ENCODE data around the gene MIER2. TPM values are rescaled to one million over a fixed set of nuclear protein-coding genes. Genes with fewer than 3 reads are reported as not detected.

MIER2 gene
- total RNA-seq, 1 donor from 2014 or later: 43.5 TPM

DNA sequence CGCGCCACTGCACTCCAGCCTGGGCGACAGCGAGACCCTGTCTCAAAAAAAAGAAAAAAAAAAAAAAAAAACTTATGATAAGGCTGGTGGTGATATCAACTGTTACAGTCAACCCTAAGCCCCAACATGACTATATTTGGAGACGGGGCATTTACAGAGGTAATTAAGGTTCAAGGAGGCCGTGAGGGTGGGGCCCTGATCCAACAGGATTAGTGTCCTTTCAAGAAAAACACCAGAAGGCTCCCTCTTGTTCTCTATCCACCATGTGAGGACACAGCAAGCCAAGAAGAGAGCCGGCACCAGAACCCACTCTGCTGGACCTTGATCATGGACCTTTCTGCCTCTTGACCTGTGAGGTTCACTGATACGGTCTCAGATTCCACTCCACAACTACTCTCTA, 14.1 kb downstream of the MIER2 start:
- DNase-seq (ENCODE audit: low read depth): no peak
- Histone ChIP-seq H4K20me1 (ENCODE audit: insufficient read depth, low read length) (peaks cover 59% of the 10 kb centered on the region), H3K4me3 (ENCODE audit: insufficient read depth, low read depth, low read length) (no peak overlapping the region), H3K79me2 (ENCODE audit: insufficient read depth, low read length) (peaks cover 66% of the 10 kb centered on the region), H3K9ac (ENCODE audit: low read length) (no peak overlapping the region), H3K27me3 (ENCODE audit: insufficient read depth, low read length) (no peaks in the 10 kb centered on the region), H2AFZ (ENCODE audit: low read depth, low read length) (no peak overlapping the region), H3K4me2 (ENCODE audit: low read length) (no peak overlapping the region), H3K36me3 (ENCODE audit: insufficient read depth, low read length) (peaks cover 31% of the 10 kb centered on the region), H3K4me1 (ENCODE audit: insufficient read depth, low read length) (no peaks in the 10 kb centered on the region), H3K9me3 (ENCODE audit: insufficient read depth, low read depth, low read length) (peaks cover 13% of the 10 kb centered on the region), H3K27ac (ENCODE audit: low read depth, low read length) (no peak overlapping the region)
- TF ChIP-seq CTCF (IDR thresholded peaks at IDR 0.05; ENCODE audit: insufficient read depth, low read depth, low read length) (no peak), EZH2 (IDR thresholded peaks at IDR 0.05; ENCODE audit: insufficient read depth, low read length) (no peak)
- Mint-ChIP-seq H3K36me3 (ENCODE audit: low read depth, unreplicated experiment) (peaks cover 43% of the 10 kb centered on the region), H3K9me3 (ENCODE audit: unreplicated experiment) (peaks cover 8% of the 10 kb centered on the region), H3K4me1 (ENCODE audit: low read depth, unreplicated experiment) (peaks cover 7% of the 10 kb centered on the region), H3K27me3 (ENCODE audit: low read depth, unreplicated experiment) (no peaks in the 10 kb centered on the region), H3K4me3 (ENCODE audit: unreplicated experiment) (no peak overlapping the region), H3K27ac (ENCODE audit: unreplicated experiment) (no peak overlapping the region)
- FAIRE-seq: no peak

- TF ChIP-seq EZH2 (IDR thresholded peaks at IDR 0.05; ENCODE audit: insufficient read depth, low read length) (no peak), CTCF (IDR thresholded peaks at IDR 0.05; ENCODE audit: insufficient read depth, low read depth, low read length) (no peak)
- Histone ChIP-seq H3K9me3 (ENCODE audit: insufficient read depth, low read depth, low read length) (peaks cover 13% of the 10 kb centered on the region), H2AFZ (ENCODE audit: low read depth, low read length) (no peak overlapping the region), H3K27me3 (ENCODE audit: insufficient read depth, low read length) (no peaks in the 10 kb centered on the region), H4K20me1 (ENCODE audit: insufficient read depth, low read length) (peaks cover 56% of the 10 kb centered on the region), H3K36me3 (ENCODE audit: insufficient read depth, low read length) (peaks cover 33% of the 10 kb centered on the region), H3K4me2 (ENCODE audit: low read length) (no peak overlapping the region), H3K9ac (ENCODE audit: low read length) (no peak overlapping the region), H3K4me3 (ENCODE audit: insufficient read depth, low read depth, low read length) (no peak overlapping the region), H3K27ac (ENCODE audit: low read depth, low read length) (no peak overlapping the region), H3K4me1 (ENCODE audit: insufficient read depth, low read length) (no peaks in the 10 kb centered on the region), H3K79me2 (ENCODE audit: insufficient read depth, low read length) (peaks cover 66% of the 10 kb centered on the region)
- H3K9me3 Mint-ChIP-seq (ENCODE audit: unreplicated experiment): peaks cover 8% of the 10 kb centered on the region
- FAIRE-seq (no peak), DNase-seq (ENCODE audit: low read depth) (no peak)
- H3K4me3 Mint-ChIP-seq (ENCODE audit: unreplicated experiment): no peak overlapping the region
- H3K36me3 Mint-ChIP-seq (ENCODE audit: low read depth, unreplicated experiment): peaks cover 42% of the 10 kb centered on the region
- no peaks in the 10 kb centered on the region for H3K27me3 Mint-ChIP-seq (ENCODE audit: low read depth, unreplicated experiment)
- H3K4me1 Mint-ChIP-seq (ENCODE audit: low read depth, unreplicated experiment): peaks cover 6% of the 10 kb centered on the region
- no peak overlapping the region for H3K27ac Mint-ChIP-seq (ENCODE audit: unreplicated experiment)
Measured at GRCh38 chr19:329876-330275, 14.7 kb downstream of the MIER2 start.

GRCh38 chr19:328025-328505, 16.5 kb downstream of the MIER2 start:
- Histone ChIP-seq H2AFZ (ENCODE audit: low read depth, low read length) (no peak overlapping the region), H3K27me3 (ENCODE audit: insufficient read depth, low read length) (no peaks in the 10 kb centered on the region), H3K79me2 (ENCODE audit: insufficient read depth, low read length) (peaks cover 74% of the 10 kb centered on the region), H4K20me1 (ENCODE audit: insufficient read depth, low read length) (peaks cover 63% of the 10 kb centered on the region), H3K4me2 (ENCODE audit: low read length) (no peak overlapping the region), H3K9me3 (ENCODE audit: insufficient read depth, low read depth, low read length) (peaks cover 13% of the 10 kb centered on the region), H3K4me1 (ENCODE audit: insufficient read depth, low read length) (no peaks in the 10 kb centered on the region), H3K27ac (ENCODE audit: low read depth, low read length) (no peak overlapping the region), H3K9ac (ENCODE audit: low read length) (no peak overlapping the region), H3K36me3 (ENCODE audit: insufficient read depth, low read length) (peaks cover 34% of the 10 kb centered on the region), H3K4me3 (ENCODE audit: insufficient read depth, low read depth, low read length) (no peak overlapping the region)
- Mint-ChIP-seq H3K36me3 (ENCODE audit: low read depth, unreplicated experiment) (peaks cover 34% of the 10 kb centered on the region), H3K27me3 (ENCODE audit: low read depth, unreplicated experiment) (no peaks in the 10 kb centered on the region), H3K27ac (ENCODE audit: unreplicated experiment) (no peak overlapping the region), H3K9me3 (ENCODE audit: unreplicated experiment) (peaks cover 8% of the 10 kb centered on the region), H3K4me3 (ENCODE audit: unreplicated experiment) (no peak overlapping the region), H3K4me1 (ENCODE audit: low read depth, unreplicated experiment) (no peaks in the 10 kb centered on the region)
- DNase-seq (ENCODE audit: low read depth): no peak
- TF ChIP-seq EZH2 (IDR thresholded peaks at IDR 0.05; ENCODE audit: insufficient read depth, low read length): no peak
- no peak for TF ChIP-seq CTCF (IDR thresholded peaks at IDR 0.05; ENCODE audit: insufficient read depth, low read depth, low read length)
- FAIRE-seq: no peak
